GM12878 (cell line): ENCODE results near the gene ZSCAN23. TPM values are rescaled to one million over a fixed set of nuclear protein-coding genes. Genes with fewer than 3 reads are reported as not detected.
A peak's percentile ranks its signal among the peaks of the same experiment; 100 is the strongest.

Source experiments
- ATAC-seq: fragments of 200-7000 bp; cut with Tn5 transposase; 3 replicates; pipeline ENCODE4 v1.9.1; 2020; ENCODE audit warnings: mild to moderate bottlenecking, moderate library complexity
- BruUV-seq: library from RNA; stranded (reverse); fragments of 400-500 nt; replicated peaks from 2 replicates; lab custom pipeline; 2021; lab: Mats Ljungman, UMichigan
- CTCF ChIA-PET: fragments of 300-600 bp; sonication (Branson Sonifier 250); formaldehyde crosslinking; extraction: SDS; loops from one replicate; lab custom pipeline; 2021; ENCODE audit warnings: inconsistent platforms; lab: Yijun Ruan, JAX
- POLR2A ChIA-PET: fragments of 350-600 bp; formaldehyde crosslinking; extraction: SDS; loops from one replicate; lab custom pipeline; 2021; ENCODE audit warnings: inconsistent platforms; lab: Charles Lee
- RAD21 ChIA-PET: fragments of 300-600 bp; sonication (Branson Sonifier 250); formaldehyde crosslinking; loops from one replicate; lab custom pipeline; 2023; ENCODE audit warnings: antibody characterized with exemption; ENCODE audit not compliant: unreplicated experiment; lab: Charles Lee
- SMC1A ChIA-PET: fragments of 300-600 bp; sonication (Branson Sonifier 250); formaldehyde crosslinking; loops from one replicate; lab custom pipeline; 2023; ENCODE audit not compliant: unreplicated experiment, uncharacterized antibody; lab: Charles Lee
- DNase-seq: peaks from one replicate; pipeline ENCODE4 v3.0.0-alpha.2; 2011; ENCODE audit warnings: low read depth, low spot score
- FAIRE-seq: peaks from 3 replicates; lab custom pipeline; 2011; peaks lifted over from hg19 to GRCh38; lab: Jason Lieb, UNC
- H2AFZ ChIP-seq: 2 replicates; pipeline ENCODE4 v1.6.0; 2011; ENCODE audit warnings: low read depth, low read length, control low read depth; ENCODE audit not compliant: control insufficient read depth
- H3K27ac ChIP-seq: 2 replicates; pipeline ENCODE4 v1.5.1; 2011; ENCODE audit warnings: control low read depth; ENCODE audit not compliant: control insufficient read depth, insufficient read depth
- H3K27me3 ChIP-seq, 2 experiments: replicated peaks in 1 of 2; 2 replicates each; pipeline versions ENCODE4 v1.6.0 to v1.6.1; 2011; ENCODE audit warnings: low read length in 1 of 2; ENCODE audit not compliant: control insufficient read depth in 2 of 2, insufficient read depth in 2 of 2
- H3K36me3 ChIP-seq, 2 experiments: 2 replicates each; pipeline ENCODE4 v1.5.1; 2011; ENCODE audit warnings: low read length in 1 of 2; ENCODE audit not compliant: control insufficient read depth in 2 of 2, insufficient read depth in 2 of 2
- H3K4me1 ChIP-seq: 2 replicates; pipeline ENCODE4 v1.6.1; 2011; ENCODE audit warnings: mild to moderate bottlenecking, low read length, moderate library complexity, mixed read lengths; ENCODE audit not compliant: control insufficient read depth, insufficient read depth
- H3K4me2 ChIP-seq: 2 replicates; pipeline ENCODE4 v1.6.0; 2011; ENCODE audit warnings: control low read depth; ENCODE audit not compliant: control insufficient read depth, insufficient read depth
- H3K4me3 ChIP-seq: fragments of 200-600 bp; sonication (generic); 2 replicates; pipeline ENCODE4 v1.5.1; 2016
- H3K79me2 ChIP-seq: 2 replicates; pipeline ENCODE4 v1.6.0; 2011; ENCODE audit warnings: low read length; ENCODE audit not compliant: control insufficient read depth, insufficient read depth
- H3K9ac ChIP-seq: 2 replicates; pipeline ENCODE4 v1.8.0; 2011; ENCODE audit warnings: low read length, control low read depth, mixed read lengths; ENCODE audit not compliant: control insufficient read depth, insufficient read depth
- H3K9me3 ChIP-seq: replicated peaks from 3 replicates; pipeline ENCODE4 v1.5.1; 2011; ENCODE audit warnings: mild to moderate bottlenecking, low read length; ENCODE audit not compliant: control insufficient read depth, insufficient read depth
- H4K20me1 ChIP-seq: 2 replicates; pipeline ENCODE4 v1.6.0; 2011; ENCODE audit not compliant: control insufficient read depth, insufficient read depth
- BRCA1 ChIP-seq: IDR thresholded peaks from 2 replicates; pipeline ENCODE4 v1.6.1; 2011; ENCODE audit warnings: low read depth, low read length, improper control_type of control experiment
- CEBPB ChIP-seq, 2 experiments: fragments of 150-350 bp in 1 of 2; IDR thresholded peaks; 2 replicates each; pipeline ENCODE4 v1.6.1; 2012 to 2014; ENCODE audit warnings: low read depth in 2 of 2, low read length in 2 of 2, borderline replicate concordance in 1 of 2, inconsistent platforms in 1 of 2
- E2F4 ChIP-seq: IDR thresholded peaks from 2 replicates; pipeline ENCODE4 v1.6.1; 2012; ENCODE audit warnings: low read depth, low read length, improper control_type of control experiment
- HDAC6 ChIP-seq: fragments of 200-600 bp; sonication (generic); IDR thresholded peaks from one replicate; pipeline ENCODE4 v1.8.0; 2017; ENCODE audit warnings: antibody characterized with exemption; ENCODE audit not compliant: unreplicated experiment
- IKZF1 ChIP-seq: fragments of 450-650 bp; conservative IDR thresholded peaks from 2 replicates; pipeline ENCODE4 v1.6.1; 2017; ENCODE audit warnings: antibody characterized with exemption, mild to moderate bottlenecking
- IKZF2 ChIP-seq, 2 experiments: fragments of 450-650 bp; IDR thresholded peaks; 2 replicates each; pipeline ENCODE4 v1.6.1; 2017; ENCODE audit warnings: mild to moderate bottlenecking in 2 of 2, moderate library complexity in 2 of 2
- JUND ChIP-seq: IDR thresholded peaks from 2 replicates; pipeline ENCODE4 v1.6.1; 2012; ENCODE audit warnings: low read depth, mild to moderate bottlenecking, low read length, improper control_type of control experiment, moderate library complexity
- MAX ChIP-seq: IDR thresholded peaks from 2 replicates; pipeline ENCODE4 v1.6.1; 2012; ENCODE audit warnings: low read depth, low read length, improper control_type of control experiment
- NFYA ChIP-seq: IDR thresholded peaks from 2 replicates; pipeline ENCODE4 v1.6.1; 2011; ENCODE audit warnings: low read depth, mild to moderate bottlenecking, low read length, improper control_type of control experiment, borderline replicate concordance
- NRF1 ChIP-seq: conservative IDR thresholded peaks from 2 replicates; pipeline ENCODE4 v1.6.1; 2011; ENCODE audit warnings: mild to moderate bottlenecking, low read depth, low read length, improper control_type of control experiment
- PAX5 ChIP-seq: IDR thresholded peaks from 2 replicates; pipeline ENCODE4 v1.6.1; 2011; ENCODE audit warnings: low read depth, low read length, borderline replicate concordance
- POLR2AphosphoS2 ChIP-seq: IDR thresholded peaks from 2 replicates; pipeline ENCODE4 v1.6.1; 2011; ENCODE audit warnings: low read depth, mild to moderate bottlenecking, low read length, improper control_type of control experiment, moderate library complexity
- RB1 ChIP-seq: fragments of 450-650 bp; formaldehyde crosslinking; IDR thresholded peaks from 2 replicates; pipeline ENCODE4 v1.6.1; 2017; ENCODE audit warnings: mild to moderate bottlenecking, borderline replicate concordance
- RCOR1 ChIP-seq: conservative IDR thresholded peaks from 2 replicates; pipeline ENCODE4 v1.6.1; 2012; ENCODE audit warnings: low read depth, low read length, improper control_type of control experiment
- SIX5 ChIP-seq: IDR thresholded peaks from 2 replicates; pipeline ENCODE4 v1.6.1; 2011; ENCODE audit warnings: mild to moderate bottlenecking, low read depth, low read length, moderate library complexity; ENCODE audit not compliant: severe bottlenecking
- STAT3 ChIP-seq: IDR thresholded peaks from 2 replicates; pipeline ENCODE4 v1.6.1; 2011; ENCODE audit warnings: low read depth, low read length, improper control_type of control experiment
- TBL1XR1 ChIP-seq: IDR thresholded peaks from 2 replicates; pipeline ENCODE4 v1.6.1; 2012; ENCODE audit warnings: low read depth, low read length, improper control_type of control experiment
- USF1 ChIP-seq: IDR thresholded peaks from 2 replicates; pipeline ENCODE4 v1.6.1; 2011; ENCODE audit warnings: borderline replicate concordance, low read depth, mild to moderate bottlenecking, moderate library complexity, mixed read lengths, low read length; ENCODE audit not compliant: insufficient read depth; ENCODE audit errors: extremely low read length
- YBX1 ChIP-seq: fragments of 450-650 bp; IDR thresholded peaks from 2 replicates; pipeline ENCODE4 v1.6.1; 2016; ENCODE audit warnings: antibody characterized with exemption
- ZBED1 ChIP-seq: IDR thresholded peaks from 2 replicates; pipeline ENCODE4 v1.6.1; 2016; ENCODE audit warnings: borderline replicate concordance
- ZNF274 ChIP-seq: IDR thresholded peaks from one replicate; pipeline ENCODE4 v1.8.0; 2011; ENCODE audit not compliant: insufficient read length, insufficient read depth
- WGBS: methylation state at CpG from one replicate; pipeline ENCODE4 v1.1.6; 2016; ENCODE audit warnings: low lambda C conversion rate; ENCODE audit not compliant: insufficient replicate concordance, insufficient coverage; ENCODE audit errors: missing lambda C conversion rate; 5-methylcytosine and 5-hydroxymethylcytosine counted together
- in situ Hi-C: fragments of 300-500 bp; cut with MboI; formaldehyde crosslinking; loops from 9 replicates; pipeline ENCODE4 v1.14.3; 2018; ENCODE audit warnings: mixed read lengths
- intact Hi-C: fragments of 100-400 bp; cut with micrococcal nuclease; formaldehyde crosslinking; loops from one replicate; pipeline ENCODE4 v1.14.2; 2022; ENCODE audit not compliant: unreplicated experiment
- polyA plus RNA-seq, 11 experiments: library from polyadenylated mRNA; depleted of rRNA in 4 of 11; unstranded in 6 of 11; stranded (reverse) in 5 of 11; fragments of >200 nt; fragmentation: Nextera tagmentation in 4 of 11; fragmentation: Illumina TruSeq in 1 of 11; extraction: Ambion mirVana in 4 of 11; extraction: Trizol in 1 of 11; gene quantifications; 1 replicate in 1 of 11; 2 replicates in 10 of 11; pipeline versions ENCODE4 v1.2.1 to v1.2.3, GENCODE V29; 2011 to 2016; ENCODE audit warnings: inconsistent platforms in 2 of 11, missing spikeins in 2 of 11, low read depth in 1 of 11
- total RNA-seq, 4 experiments: library from RNA; depleted of rRNA in 3 of 4; stranded (reverse); fragments of >200 nt in 3 of 4; fragmentation: Illumina TruSeq in 1 of 4; extraction: Trizol in 1 of 4; gene quantifications; 2 replicates each; pipeline versions ENCODE4 v1.2.1 to v1.2.3, GENCODE V29; 2013 to 2021

Gene ZSCAN23
- total and polyA plus RNA-seq, 10 of the 15 experiments (the other 5 are each of a cell fraction or from before 2014, with no cell fraction given): 0.04 to 2.3 (median 0.84) TPM

- Histone ChIP-seq H3K9ac (no peak overlapping the region), H3K36me3 (peaks cover 3 to 13% of the 10 kb centered on the region in 2 experiments; a peak in 3 of 4 replicates), H3K27ac (peak overlapping the region; percentile 50; the same call in 1 of the 2 replicates), H3K27me3 (no peaks in the 10 kb centered on the region), H3K4me2 (peak overlapping the region; percentile 73), H4K20me1 (no peaks in the 10 kb centered on the region), H3K79me2 (no peaks in the 10 kb centered on the region; the same call in 1 of the 2 replicates), H3K4me3 (peak overlapping the region; percentile 38; the same call in 1 of the 2 replicates), H2AFZ (peak overlapping the region; percentile 27), H3K4me1 (no peaks in the 10 kb centered on the region), H3K9me3 (peaks cover 1% of the 10 kb centered on the region)
- DNase-seq: no peak
- WGBS: 12% methylated on average over 28 of the region's 31 CpGs
- in situ Hi-C loops: no loop called here
- ATAC-seq: peak; percentile 97
- ChIA-PET SMC1A (interaction anchor here (0.5 to 5.5 kb wide), 20 partner anchors 8 to 486 kb away, joined by 3 to 35 read pairs (median 4); partner anchors contain the start of genes ZKSCAN3, ZSCAN26 and ZSCAN31), POLR2A (interaction anchor here (0.9 to 2.5 kb wide), 8 partner anchors 11 to 258 kb away, joined by 3 to 10 read pairs (median 6); partner anchors contain the start of genes ZKSCAN8, ZSCAN12 and ZSCAN16), CTCF (interaction anchor here (0.7 to 5.6 kb wide), 17 partner anchors 12 to 566 kb away, joined by 3 to 59 read pairs (median 3); partner anchors contain the start of genes ZKSCAN3, ZSCAN12 and ZSCAN26), RAD21 (interaction anchor here (0.8 to 2.5 kb wide), 11 partner anchors 11 to 257 kb away, joined by 3 to 26 read pairs (median 6); partner anchors contain the start of genes ZKSCAN3, ZKSCAN4, ZSCAN12 and ZSCAN26)
- intact Hi-C loops: loop anchor here (2.0 kb wide), 1 partner anchor 15 kb away; the partner anchor contains the start of gene ZSCAN12
- BruUV-seq: no TSS peak
- peak; percentile 83 for FAIRE-seq
- 0 out of 2 replicates have a peak, but pooled peaks have one; percentile 42 for TF ChIP-seq RCOR1
- TF ChIP-seq IKZF2 (IDR thresholded peaks at IDR 0.05): peak; percentile 63 to 75
- no peak for TF ChIP-seq STAT3
- TF ChIP-seq HDAC6: no peak
- TF ChIP-seq CEBPB (IDR thresholded peaks at IDR 0.05; ENCODE audit: borderline replicate concordance in 1 of 2, low read depth in 2 of 2, low read length in 2 of 2): no peak
- TF ChIP-seq RB1: no peak
- no peak for TF ChIP-seq NFYA
- no peak for TF ChIP-seq YBX1
- TF ChIP-seq PAX5: peak; percentile 81
- TF ChIP-seq E2F4: no peak
- TF ChIP-seq JUND: no peak; the same call in 1 of the 2 replicates
- peak; percentile 80; the same call in 1 of the 2 replicates for TF ChIP-seq MAX
- TF ChIP-seq ZNF274: no peak
- TF ChIP-seq ZBED1: no peak
- 0 out of 2 replicates have a peak, but pooled peaks have one; percentile 10 for TF ChIP-seq NRF1
- peak; percentile 19; the same call in 1 of the 2 replicates for TF ChIP-seq TBL1XR1
- TF ChIP-seq USF1: peak; percentile 28
- no peak for TF ChIP-seq SIX5
- no peak for TF ChIP-seq BRCA1
- TF ChIP-seq IKZF1: peak; percentile 78
- TF ChIP-seq POLR2AphosphoS2: no peak
Observed at GRCh38 chr6:28383235-28384142, 59.8 kb downstream of the ZSCAN23 start.
